ENCODE measurements around the gene GPR33. TPM values are rescaled to one million over a fixed set of nuclear protein-coding genes. Genes with fewer than 3 reads are reported as not detected.

The GPR33 gene
- polyA plus RNA-seq, 3 donors, result not detected

Other genes starting within 250 kb of the GPR33 start
- 10 to 100 TPM in 1 of 3 donors, 1 to 10 TPM in 2; 3.8 to 10.8 (median 7.8) TPM for gene HEATR5A, start 67.5 kb downstream of the GPR33 start, polyA plus RNA-seq
- 10 to 100 TPM in 2 of 3 donors, 1 to 10 TPM in 1; 7.2 to 19.1 (median 17.7) TPM for gene DTD2, start 30.5 kb downstream of the GPR33 start, polyA plus RNA-seq
- 1 to 10 TPM; 2.9 to 7.8 (median 7.5) TPM for gene NUBPL, start 73.4 kb upstream of the GPR33 start, polyA plus RNA-seq